Liver (tissue), 3 donors: ENCODE data around the gene FAM32A.

Experiments
- YY1 ChIP-seq: IDR thresholded peaks from 2 replicates; pipeline ENCODE4 v1.6.1; 2016; ENCODE audit warnings: antibody characterized with exemption, mild to moderate bottlenecking
- TF ChIP-seq, protein P1 (sequence below): IDR thresholded peaks from 2 replicates; pipeline ENCODE4 v1.6.1; 2016; ENCODE audit warnings: antibody characterized with exemption
- TF ChIP-seq, protein P2 (sequence below): fragments of 150-350 bp; IDR thresholded peaks from 2 replicates; pipeline ENCODE4 v1.5.1; 2017; ENCODE audit warnings: improper control_type of control experiment, low read depth, low read length; ENCODE audit not compliant: missing input control
- donor health status: healthy.
- donor health status: healthy.

DNA sequence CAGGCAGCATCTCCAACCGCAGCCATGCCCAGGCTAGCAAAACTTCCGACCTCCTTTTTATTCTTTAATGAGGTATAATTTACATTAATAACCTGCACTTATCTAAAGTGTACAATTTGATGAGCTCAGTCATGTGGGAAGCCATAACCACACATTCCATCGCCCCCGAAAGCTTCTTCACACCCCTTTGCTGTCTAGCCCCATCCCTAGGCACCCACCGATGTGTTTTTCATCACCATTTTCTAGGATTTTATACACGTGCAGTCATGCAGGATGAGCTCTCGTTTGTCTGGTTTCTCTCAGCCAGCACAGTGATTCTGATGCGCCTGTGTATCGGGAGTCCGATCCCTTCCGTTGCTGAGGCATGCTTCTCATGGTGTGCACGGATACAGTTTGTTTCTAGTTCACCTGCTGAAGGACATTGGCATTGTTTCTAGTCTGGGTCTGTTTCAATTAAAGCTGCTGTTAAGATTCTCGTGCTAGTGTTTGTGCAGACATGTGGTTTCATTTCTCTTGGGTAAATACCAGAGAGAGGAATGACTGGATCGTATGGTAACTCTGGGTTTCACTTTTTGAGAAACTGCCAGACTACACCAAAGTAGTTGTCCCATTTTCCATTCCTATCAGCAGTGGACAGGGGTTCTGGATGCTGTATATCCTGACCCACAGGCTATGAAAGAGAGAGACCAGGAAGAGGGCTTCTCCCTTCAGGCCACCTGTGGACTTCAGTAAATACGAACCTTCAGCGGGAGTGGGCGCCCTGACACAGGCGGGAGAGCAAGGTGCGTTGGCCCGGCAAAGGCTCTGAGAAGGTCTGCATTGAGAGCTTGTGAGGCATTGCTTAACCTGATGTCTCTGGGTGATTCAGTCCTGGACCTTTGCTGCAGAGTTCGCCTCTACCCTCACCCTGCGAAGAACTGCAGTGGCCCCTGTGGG, 17.4 kb downstream of the FAM32A start:
- TF ChIP-seq, protein P1, sequence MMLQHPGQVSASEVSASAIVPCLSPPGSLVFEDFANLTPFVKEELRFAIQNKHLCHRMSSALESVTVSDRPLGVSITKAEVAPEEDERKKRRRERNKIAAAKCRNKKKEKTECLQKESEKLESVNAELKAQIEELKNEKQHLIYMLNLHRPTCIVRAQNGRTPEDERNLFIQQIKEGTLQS = no peak
- TF ChIP-seq, protein P2, sequence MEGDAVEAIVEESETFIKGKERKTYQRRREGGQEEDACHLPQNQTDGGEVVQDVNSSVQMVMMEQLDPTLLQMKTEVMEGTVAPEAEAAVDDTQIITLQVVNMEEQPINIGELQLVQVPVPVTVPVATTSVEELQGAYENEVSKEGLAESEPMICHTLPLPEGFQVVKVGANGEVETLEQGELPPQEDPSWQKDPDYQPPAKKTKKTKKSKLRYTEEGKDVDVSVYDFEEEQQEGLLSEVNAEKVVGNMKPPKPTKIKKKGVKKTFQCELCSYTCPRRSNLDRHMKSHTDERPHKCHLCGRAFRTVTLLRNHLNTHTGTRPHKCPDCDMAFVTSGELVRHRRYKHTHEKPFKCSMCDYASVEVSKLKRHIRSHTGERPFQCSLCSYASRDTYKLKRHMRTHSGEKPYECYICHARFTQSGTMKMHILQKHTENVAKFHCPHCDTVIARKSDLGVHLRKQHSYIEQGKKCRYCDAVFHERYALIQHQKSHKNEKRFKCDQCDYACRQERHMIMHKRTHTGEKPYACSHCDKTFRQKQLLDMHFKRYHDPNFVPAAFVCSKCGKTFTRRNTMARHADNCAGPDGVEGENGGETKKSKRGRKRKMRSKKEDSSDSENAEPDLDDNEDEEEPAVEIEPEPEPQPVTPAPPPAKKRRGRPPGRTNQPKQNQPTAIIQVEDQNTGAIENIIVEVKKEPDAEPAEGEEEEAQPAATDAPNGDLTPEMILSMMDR = no peak
- TF ChIP-seq YY1 = no peak
